HTERT RPE-1 (cell line): ENCODE results near the gene OR2S2.
"Not testable (repeated sequence)": the region's sequence is repeated elsewhere in the genome, so short reads cannot be mapped to it uniquely, and the experiment has no call there.

Experiments
- in situ Hi-C: fragments of 300-500 bp; cut with MboI; formaldehyde crosslinking; loops from 4 replicates; pipeline ENCODE4 v1.14.3; 2020; ENCODE audit warnings: low sequenced_read_pairs

OR2S2 gene

GRCh38 chr9:35934069-35934468 lies 23.9 kb downstream of the OR2S2 start:
- in situ Hi-C loops = not testable (repeated sequence)

DNA sequence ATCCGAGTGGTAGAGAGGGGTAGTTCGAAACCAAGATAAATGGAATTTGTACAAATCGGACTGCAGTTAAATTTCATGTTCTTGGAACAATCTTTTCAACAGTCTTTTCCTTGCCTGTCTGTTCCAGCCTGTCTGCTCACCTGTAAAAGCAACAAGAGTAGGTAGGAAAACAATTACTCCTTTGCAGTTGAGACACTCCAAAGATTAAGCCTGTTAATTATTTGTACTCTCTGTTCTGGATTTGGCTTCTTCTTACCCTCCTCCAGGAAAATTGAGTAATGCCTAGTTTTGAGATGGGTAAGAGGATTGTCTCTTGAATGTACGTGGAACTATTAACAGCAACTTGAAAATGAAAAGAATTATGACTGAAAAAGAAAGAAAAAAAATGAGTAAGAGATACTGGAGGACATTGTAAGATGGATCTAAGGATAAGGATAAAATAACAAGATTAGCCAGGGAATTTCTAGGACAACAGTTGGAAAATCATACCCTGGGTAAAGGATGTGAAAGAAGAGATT lies 24.3 kb downstream of the OR2S2 start:
- in situ Hi-C loops = no loop called here

GRCh38 chr9:35932735-35933134 lies 25.2 kb downstream of the OR2S2 start:
- in situ Hi-C loops = no loop called here

- in situ Hi-C loops = no loop called here
These were observed 27.0 kb downstream of the OR2S2 start for GRCh38 chr9:35930989-35931388.

DNA sequence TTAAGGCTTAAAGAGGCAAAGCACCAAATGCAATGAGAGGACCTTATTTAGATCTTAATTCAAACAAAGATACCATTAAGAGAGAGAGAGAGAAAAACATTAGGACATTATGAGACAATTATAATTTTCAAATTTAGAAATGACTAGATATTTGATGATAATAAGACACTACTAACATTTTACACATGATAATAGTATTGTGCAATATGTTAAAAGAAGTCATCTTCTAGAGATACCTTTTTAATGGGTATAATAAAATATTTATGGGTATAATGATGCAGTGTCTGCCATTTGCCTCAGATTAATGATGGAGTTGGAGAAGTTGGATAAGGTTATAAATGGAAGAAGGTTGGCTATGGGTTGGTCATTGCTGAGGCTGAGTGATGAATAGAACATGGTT lies 27.4 kb downstream of the OR2S2 start:
- in situ Hi-C loops = no loop called here

DNA sequence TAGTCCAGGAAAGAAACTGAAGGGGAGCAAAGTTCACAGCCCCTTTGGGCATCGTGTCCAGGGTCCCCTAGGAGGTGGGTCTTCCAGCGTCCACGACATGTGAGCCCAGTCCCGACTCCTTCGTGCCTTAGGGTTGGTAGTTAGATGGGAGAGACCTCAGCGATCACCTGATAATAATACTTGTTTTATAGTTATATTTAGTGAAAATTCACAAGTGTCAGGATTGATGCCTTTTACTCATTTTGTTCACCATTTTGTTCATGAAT lies 28.6 kb downstream of the OR2S2 start:
- in situ Hi-C loops = no loop called here

- in situ Hi-C loops = no loop called here
These were observed 29.1 kb downstream of the OR2S2 start for GRCh38 chr9:35928591-35929452.

DNA sequence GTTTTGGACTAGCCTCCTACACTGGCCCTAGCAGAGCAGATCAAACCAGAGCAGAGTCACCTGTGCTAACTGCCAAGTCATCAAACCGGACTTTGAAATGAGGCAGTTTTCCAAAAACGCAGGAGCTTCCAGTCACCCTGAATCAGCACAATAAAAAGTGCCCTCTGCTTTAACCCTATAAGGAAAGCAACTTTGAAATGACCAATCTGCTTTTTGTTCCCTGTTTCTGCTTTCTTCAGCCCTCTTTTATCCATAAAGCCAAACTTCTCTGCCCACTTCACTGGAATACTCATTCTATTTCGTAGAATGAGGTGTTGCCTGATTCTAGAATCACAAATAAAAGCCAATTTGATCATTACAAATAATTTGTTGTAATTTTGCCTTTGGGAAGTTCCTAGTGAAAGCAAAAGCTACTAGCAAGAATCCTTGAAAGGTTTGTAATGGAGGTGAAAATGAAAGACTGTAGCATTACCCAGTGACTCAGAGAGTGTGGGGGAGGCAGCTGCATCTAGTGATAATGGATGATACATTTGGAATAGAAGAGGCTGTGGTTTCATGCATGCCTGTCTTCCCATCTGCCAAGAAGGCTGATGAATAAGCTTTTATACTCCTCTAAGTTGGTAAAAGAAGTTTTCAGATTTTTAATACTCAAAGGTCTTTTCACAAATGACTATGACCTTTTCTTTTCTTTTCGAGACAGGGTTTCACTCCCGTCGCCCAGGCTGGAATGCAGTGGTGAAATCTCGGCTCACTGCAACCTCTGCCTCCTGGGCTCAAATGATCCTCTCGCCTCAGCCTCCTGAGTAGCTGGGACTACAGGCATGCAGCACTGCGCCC lies 33.8 kb downstream of the OR2S2 start:
- in situ Hi-C loops = no loop called here

- in situ Hi-C loops = no loop called here
These were observed 34.4 kb downstream of the OR2S2 start for GRCh38 chr9:35923598-35923926.

DNA sequence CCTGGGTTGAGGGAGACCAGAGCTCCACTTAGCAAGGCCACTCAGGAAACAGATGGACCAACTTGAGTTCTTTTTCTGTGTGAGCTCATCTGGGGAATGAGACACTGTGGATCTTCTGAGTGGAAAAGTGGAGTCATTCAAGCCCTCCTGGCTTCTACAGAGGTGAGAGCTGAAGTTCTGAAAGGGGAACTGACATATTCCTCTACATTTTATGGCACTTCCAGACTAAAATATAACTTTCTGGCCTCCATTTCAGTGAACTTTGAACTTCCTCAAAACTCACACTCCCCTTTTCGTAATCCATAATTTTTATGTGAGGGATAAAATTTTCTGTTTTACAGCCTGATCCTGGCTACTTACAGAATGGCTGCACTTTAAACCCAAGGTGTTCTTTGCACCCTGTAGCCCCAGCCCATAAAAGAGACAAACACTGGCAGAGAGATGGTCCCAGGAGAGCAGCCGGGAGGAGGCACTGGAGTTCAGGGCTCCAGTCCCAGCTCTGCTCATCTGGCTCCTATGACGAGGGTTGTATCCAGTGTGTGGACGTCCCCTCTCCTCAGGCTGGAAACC lies 37.8 kb downstream of the OR2S2 start:
- in situ Hi-C loops = no loop called here

GRCh38 chr9:35919212-35920008 lies 38.5 kb downstream of the OR2S2 start:
- in situ Hi-C loops = no loop called here

GRCh38 chr9:35918780-35919179 lies 39.2 kb downstream of the OR2S2 start:
- in situ Hi-C loops = no loop called here

DNA sequence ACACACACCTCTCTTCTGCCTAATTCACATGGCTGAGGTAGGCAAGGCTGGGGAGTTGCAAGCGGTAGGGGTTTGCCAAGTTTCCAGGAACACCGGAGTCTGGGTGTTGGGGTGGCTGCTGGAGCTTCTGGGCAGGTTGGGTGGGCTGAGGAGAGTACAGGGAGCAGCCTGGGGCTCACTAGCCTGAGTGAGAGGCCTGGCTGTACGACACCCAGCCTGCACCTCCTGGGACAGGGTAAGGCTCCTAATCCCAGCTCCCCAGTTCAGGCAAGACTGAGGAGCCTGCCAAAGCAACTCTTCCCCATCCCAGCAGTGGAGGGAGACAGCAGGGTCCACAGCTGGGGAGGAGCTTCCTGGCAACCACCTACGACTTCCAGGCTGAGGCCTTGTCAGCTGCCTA lies 40.7 kb downstream of the OR2S2 start:
- in situ Hi-C loops = no loop called here

DNA sequence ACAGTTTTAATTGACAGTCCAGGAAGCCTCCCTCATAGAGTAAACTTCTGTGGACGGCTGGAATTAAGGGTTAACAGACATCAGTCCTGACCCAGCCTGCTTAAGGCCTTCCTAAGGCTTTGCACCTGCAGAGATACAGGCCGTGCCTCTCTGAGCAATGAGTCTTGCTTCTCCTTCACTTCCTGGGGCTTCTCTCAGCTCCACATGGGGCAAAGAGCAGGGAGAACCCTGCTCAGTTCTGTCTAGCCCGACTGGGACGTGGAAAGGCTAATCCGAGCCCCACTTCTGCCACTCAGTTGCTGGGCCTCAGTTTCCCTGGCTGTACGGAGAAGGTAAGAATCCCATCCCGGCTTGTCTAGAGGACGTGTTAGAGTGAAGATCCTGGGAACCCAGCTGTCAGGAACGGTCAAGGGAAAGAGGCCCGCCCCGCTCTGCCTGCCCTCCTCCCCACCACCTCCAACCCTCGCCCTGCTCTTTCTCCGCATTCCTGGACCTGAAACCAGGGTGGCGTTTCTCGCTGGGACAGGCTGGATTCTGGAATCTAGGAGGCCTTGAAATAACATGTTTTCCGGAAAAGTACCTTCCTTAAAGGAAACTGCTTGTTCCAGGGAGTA lies 42.2 kb downstream of the OR2S2 start:
- in situ Hi-C loops = no loop called here

DNA sequence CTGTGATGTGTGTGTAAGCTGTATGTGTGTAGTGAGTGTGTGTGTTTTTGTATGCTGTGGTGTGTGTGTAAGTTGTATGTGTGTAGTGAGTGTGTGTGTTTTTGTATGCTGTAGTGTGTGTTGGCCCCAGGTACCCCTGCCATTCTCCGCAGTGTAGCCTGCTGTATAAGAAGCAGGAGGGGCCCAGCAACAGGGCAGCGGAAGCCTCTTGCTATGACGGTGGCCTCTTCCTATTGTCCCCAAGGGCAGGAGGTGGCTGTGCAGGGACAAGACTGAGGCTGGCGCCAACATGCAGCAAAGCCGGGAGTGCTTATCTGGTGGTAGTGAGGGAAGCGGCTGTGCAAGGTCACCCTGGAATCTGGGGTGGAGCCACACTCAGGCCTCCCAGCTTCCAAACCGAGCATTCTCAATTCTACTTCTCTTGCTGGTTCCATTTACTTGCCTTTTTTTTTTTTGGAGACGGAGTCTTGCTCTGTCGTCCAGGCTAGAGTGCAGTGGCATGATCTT lies 43.6 kb downstream of the OR2S2 start:
- in situ Hi-C loops = no loop called here

- in situ Hi-C loops = not testable (repeated sequence)
These were observed 44.5 kb downstream of the OR2S2 start for GRCh38 chr9:35913429-35913828.

DNA sequence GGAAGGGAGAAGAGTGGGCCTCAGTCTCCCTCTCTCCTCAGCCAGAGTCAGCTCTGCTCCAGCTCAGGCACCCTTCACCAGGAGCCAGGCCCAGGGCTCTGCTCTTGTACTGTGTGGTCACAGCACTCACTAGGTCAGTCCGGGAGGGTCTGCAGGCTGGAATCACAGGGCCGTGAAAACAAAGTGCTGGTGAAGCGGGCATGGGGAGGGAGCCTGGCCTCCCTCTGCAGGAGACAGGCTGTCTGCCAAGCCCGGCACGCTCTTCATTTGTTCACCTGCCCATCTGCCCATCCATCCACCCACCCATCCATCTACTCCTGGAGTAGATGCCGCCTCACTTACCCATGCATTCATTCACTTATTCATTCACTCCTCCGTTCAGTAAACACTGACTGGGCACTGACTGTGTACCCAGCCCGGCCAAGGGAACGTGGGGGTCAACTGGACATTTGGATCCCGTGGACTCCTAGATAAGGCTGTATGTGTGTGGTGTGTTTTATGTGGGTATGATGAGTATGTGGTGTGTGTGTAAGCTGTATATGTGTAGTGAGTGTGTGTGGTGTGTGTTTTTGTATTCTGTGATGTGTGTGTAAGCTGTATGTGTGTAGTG lies 45.1 kb downstream of the OR2S2 start:
- in situ Hi-C loops = no loop called here

DNA sequence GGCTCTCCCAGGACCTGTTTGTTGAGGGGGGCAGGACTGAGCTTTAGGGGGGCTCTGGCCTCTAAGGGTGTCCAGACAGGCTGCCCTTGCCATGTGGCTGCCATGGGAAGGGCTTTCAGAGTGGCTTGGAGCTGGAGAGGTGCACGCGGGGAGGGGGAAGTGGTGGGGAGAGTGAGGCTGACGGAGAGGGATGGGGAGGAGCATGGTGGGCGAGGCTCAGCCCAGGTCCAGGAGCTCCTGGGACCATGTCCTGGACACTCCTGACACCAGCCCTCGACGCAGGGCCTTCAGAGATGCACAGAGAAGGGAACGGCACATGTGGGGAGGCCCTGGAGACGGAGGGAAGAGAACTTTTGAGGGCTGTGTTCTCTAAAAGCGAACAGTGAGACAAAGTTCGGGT lies 46.3 kb downstream of the OR2S2 start:
- in situ Hi-C loops = no loop called here

- in situ Hi-C loops = no loop called here
These were observed 47.2 kb downstream of the OR2S2 start for GRCh38 chr9:35910613-35911359.
